Measurements from ENCODE around the gene FGF6. TPM values are rescaled to one million over a fixed set of nuclear protein-coding genes. Genes with fewer than 3 reads are reported as not detected.

Gene FGF6
- total RNA-seq, 1 donor from 2014 or later, result not detected

DNA sequence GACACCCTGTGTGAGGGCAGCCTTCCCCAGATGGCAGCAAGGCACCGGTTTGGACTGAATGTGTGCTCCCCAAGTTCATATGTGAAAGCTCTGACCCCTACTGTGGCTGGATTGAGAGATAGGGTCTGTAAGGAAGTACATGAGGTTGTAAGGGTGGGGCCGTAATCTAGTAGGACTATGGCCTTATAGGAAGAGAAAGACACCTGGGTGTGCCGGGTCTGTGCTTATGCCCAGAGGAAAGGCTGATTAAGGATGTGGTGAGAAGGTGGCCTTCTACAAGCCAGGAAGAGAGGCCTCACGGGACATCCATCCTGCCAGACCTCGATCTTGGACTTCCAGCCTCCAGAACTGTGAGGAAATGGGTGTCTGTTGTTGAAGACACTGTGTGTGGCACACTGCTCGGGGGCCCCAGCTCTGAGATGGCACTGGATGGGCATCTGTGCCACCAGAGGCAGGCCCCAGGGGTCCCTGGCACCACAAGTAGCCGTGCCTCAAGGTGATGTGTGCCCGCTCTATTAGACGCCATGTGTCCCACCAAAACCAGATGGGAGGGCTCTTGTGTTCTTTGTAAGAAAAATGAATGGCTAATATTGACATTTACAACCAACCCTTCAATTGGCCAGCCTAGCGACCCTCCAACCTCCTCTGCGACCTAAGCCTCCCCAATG is 22.0 kb downstream of the FGF6 start:
- Mint-ChIP-seq H3K4me3 (ENCODE audit: low read depth) (no peak overlapping the region), H3K27me3 (peaks cover 14% of the 10 kb centered on the region), H3K9me3 (ENCODE audit: low read depth) (no peaks in the 10 kb centered on the region), H3K4me1 (ENCODE audit: low read depth) (no peaks in the 10 kb centered on the region), H3K27ac (peak overlapping the region; percentile 13), H3K36me3 (ENCODE audit: insufficient read depth) (no peaks in the 10 kb centered on the region)
- no peak for TF ChIP-seq CTCF (IDR thresholded peaks at IDR 0.05; ENCODE audit: unreplicated experiment)
- DNase-seq (ENCODE audit: low spot score, unreplicated experiment), result no peak

GRCh38 chr12:4422985-4423384 is 22.6 kb downstream of the FGF6 start:
- Mint-ChIP-seq H3K9me3 (ENCODE audit: low read depth) (no peaks in the 10 kb centered on the region), H3K36me3 (ENCODE audit: insufficient read depth) (no peaks in the 10 kb centered on the region), H3K4me3 (ENCODE audit: low read depth) (no peak overlapping the region), H3K27me3 (peaks cover 16% of the 10 kb centered on the region), H3K4me1 (ENCODE audit: low read depth) (no peaks in the 10 kb centered on the region), H3K27ac (no peak overlapping the region)
- no peak for TF ChIP-seq CTCF (IDR thresholded peaks at IDR 0.05; ENCODE audit: unreplicated experiment)
- DNase-seq (ENCODE audit: low spot score, unreplicated experiment), result no peak

DNA sequence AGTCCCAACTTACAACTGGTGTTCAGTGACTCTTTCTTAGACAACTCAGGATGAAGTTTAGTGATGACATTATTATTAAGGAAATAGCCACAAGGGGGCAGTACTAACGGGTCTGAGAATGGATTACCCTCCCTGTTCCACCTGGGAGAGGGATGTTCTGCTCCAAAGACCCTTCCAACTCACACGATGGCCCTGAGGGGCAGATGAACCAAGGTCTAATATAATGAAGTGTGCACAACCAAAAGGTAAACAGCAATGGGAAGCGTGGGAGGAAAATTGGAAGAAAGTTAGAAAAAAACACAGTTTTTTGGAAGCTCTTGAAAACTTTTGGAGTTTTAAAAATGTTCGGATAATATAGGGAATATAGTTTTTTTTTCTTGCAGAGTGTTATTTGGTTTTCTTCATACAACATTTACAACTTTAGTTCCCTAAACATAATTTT is 24.0 kb downstream of the FGF6 start:
- no peaks in the 10 kb centered on the region for H3K36me3 Mint-ChIP-seq (ENCODE audit: insufficient read depth)
- no peak overlapping the region for H3K27ac Mint-ChIP-seq
- peaks cover 25% of the 10 kb centered on the region for H3K27me3 Mint-ChIP-seq
- peak; percentile 95 for TF ChIP-seq CTCF (IDR thresholded peaks at IDR 0.05; ENCODE audit: unreplicated experiment)
- H3K4me3 Mint-ChIP-seq (ENCODE audit: low read depth), result no peak overlapping the region
- no peak for DNase-seq (ENCODE audit: low spot score, unreplicated experiment)
- no peaks in the 10 kb centered on the region for H3K9me3 Mint-ChIP-seq (ENCODE audit: low read depth)
- no peaks in the 10 kb centered on the region for H3K4me1 Mint-ChIP-seq (ENCODE audit: low read depth)

- Mint-ChIP-seq H3K27me3 (peaks cover 35% of the 10 kb centered on the region), H3K4me1 (ENCODE audit: low read depth) (peaks cover 3% of the 10 kb centered on the region), H3K36me3 (ENCODE audit: insufficient read depth) (no peaks in the 10 kb centered on the region), H3K27ac (no peak overlapping the region), H3K9me3 (ENCODE audit: low read depth) (no peaks in the 10 kb centered on the region), H3K4me3 (ENCODE audit: low read depth) (no peak overlapping the region)
- TF ChIP-seq CTCF (IDR thresholded peaks at IDR 0.05; ENCODE audit: unreplicated experiment), result no peak
- no peak for DNase-seq (ENCODE audit: low spot score, unreplicated experiment)
Observed at GRCh38 chr12:4420138-4420670, 25.4 kb downstream of the FGF6 start.

DNA sequence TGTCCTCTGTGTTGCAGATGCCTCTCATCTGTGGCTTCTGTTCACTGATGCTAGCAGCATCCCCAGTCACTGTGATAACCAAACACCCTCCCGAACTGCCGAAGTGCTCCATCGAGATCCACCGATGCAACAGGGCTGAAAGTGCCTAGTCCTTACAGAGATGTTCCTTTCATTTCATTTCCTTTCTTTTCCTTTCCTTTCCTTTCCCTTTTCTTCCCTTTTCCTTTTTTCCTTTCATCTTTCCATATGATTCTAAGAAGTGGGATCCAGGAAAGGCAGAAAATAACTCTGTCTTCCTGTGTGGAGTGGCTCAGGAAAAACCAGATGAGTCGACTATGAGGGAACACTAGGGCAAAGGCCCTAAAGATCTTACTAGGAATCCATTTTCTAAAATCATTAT is 26.7 kb downstream of the FGF6 start:
- Mint-ChIP-seq H3K4me1 (ENCODE audit: low read depth) (peaks cover 8% of the 10 kb centered on the region), H3K4me3 (ENCODE audit: low read depth) (no peak overlapping the region), H3K9me3 (ENCODE audit: low read depth) (no peaks in the 10 kb centered on the region), H3K36me3 (ENCODE audit: insufficient read depth) (no peaks in the 10 kb centered on the region), H3K27ac (no peak overlapping the region), H3K27me3 (peaks cover 38% of the 10 kb centered on the region)
- TF ChIP-seq CTCF (IDR thresholded peaks at IDR 0.05; ENCODE audit: unreplicated experiment), result no peak
- DNase-seq (ENCODE audit: low spot score, unreplicated experiment), result no peak

Measured in progenitor cell of endocrine pancreas (in vitro differentiated cells).